NCI-H748 (cell line): ENCODE measurements around the gene TRIO.

Experiments
- DNase-seq: peaks from one replicate; lab custom pipeline; 2025; ENCODE audit not compliant: unreplicated experiment; lab: John Stamatoyannopoulos, UW

Gene TRIO

DNA sequence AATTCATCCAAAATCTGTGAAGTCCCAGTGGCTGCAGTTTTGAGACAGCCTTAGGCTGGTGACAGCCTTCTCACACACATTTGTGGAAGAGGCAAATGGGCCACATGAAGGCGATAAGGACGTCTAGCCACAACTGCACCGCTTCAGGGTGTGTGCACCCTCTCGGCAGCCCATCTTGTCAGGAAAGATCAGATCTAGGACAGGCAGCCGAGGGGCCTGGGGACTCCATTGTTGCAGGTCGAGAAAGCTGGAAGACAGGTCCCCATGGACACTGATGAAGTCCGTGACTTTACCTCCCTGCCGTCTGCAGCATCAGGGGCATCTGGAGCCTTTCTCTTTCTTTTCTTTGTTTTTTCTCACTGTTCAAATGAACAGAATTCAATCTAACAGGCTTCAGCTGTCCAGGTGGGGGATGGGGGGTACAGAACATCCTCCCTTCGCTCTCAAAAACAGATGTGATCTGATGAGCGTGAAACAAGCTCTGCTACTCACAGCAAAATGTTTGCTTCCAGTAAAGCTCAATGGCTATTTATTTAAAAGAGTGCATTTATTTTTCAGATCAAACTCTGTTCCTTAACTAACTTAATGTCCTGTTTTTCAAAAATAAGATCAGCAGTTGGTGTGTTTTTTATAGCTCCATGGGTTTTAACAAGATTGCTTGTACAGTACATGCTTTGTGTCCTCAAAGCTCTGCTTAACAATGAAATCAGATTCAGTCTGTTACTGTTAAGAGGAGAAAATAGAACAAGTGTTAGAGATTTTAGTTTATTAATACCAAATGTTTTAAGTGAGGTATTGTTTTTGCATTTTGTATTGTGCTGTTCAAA lies 326.6 kb downstream of the TRIO start:
- no peak for DNase-seq

DNA sequence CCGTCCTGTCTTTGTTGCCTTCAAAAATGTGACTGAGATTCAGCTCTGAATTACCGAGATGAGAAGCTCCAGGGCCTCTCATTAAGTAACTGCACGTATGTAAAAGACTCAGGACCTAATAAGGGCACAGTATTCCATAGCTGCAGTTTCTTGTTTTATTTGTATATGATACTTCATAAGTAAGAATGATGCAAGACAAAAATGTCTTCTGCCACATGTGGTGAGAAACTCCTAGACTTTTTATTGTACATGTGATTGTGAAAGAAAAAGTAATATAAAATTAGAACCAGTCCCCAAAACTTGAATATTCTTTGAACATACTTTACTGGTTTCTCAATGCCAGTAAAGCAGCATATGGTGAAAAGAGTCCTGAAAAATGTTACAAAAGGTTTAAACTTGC lies 328.4 kb downstream of the TRIO start:
- no peak for DNase-seq

DNA sequence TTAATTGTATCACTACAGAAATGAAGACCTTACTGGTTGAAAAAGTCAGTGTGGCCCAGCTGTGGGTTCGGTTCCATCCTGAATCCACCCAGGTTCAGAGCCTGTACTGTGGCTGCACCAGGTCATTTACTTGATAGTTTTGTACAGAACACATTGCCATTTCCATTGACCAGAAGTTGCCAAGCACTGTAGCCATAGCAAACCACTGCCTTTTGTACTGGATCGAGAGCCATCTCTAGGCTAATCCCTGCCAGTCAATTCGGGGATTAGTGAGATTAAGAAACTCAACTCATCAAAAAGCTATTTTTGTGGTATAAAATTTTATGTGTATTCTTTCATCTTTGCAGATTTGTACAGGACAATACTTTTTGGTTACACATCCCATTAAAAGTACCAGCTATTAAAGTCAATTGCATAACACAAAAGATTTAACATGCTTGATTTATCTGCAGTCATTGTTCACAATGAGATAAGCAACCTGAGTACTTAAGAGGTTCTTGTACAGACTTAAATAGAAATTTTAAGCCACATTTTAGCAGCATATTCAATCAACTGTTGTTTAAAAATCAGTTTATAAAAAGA lies 329.9 kb downstream of the TRIO start:
- peak; percentile 90 for DNase-seq

DNA sequence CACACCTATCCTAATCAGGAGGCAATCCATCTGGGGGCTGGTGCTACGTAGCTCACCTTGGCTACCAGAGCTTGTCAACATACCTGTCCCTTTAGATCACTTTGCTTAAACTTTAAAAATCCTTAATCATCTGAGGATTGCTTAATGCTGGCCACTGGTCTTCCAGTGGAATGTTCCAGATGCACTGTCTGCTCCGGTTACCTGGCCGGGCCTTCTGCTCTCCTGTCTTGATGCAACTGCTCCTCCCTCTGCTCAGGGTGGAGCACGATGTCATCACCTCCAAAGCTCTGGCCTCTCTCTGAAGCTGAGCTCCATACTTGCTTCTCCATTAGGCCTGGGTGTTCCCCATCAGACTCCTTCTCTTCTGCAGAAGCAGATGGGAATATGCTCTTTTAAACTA lies 331.9 kb downstream of the TRIO start:
- DNase-seq, result no peak

DNA sequence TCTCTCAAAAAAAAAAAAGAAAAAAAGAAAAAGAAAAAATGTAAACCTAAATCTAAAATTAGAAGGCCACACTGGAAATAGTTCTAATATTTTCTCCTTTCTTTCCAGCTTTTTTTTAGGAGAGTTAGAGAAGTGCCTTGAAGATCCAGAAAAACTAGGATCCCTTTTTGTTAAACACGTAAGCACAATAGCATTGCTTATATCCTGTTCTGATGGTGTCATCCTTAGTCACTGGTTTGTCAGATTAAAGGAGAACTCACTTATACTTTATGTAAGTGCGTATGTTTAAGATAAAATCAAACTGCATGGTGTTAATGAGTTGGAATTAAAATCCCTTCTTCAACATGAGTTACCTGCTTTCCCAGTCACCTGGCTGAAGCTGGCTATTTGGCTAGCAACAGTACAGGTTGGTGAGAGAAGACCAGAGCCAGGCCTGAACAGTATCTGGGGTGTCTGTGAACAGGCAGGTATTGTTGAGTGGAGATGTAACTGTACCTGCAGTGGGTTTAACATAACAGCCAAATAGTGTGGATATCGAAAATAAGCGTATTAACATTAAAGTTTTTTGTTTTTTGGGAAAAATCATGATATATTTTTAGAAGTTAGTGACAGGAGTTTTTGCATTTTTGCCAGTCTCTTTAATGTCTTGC lies 333.8 kb downstream of the TRIO start:
- DNase-seq, result no peak

DNA sequence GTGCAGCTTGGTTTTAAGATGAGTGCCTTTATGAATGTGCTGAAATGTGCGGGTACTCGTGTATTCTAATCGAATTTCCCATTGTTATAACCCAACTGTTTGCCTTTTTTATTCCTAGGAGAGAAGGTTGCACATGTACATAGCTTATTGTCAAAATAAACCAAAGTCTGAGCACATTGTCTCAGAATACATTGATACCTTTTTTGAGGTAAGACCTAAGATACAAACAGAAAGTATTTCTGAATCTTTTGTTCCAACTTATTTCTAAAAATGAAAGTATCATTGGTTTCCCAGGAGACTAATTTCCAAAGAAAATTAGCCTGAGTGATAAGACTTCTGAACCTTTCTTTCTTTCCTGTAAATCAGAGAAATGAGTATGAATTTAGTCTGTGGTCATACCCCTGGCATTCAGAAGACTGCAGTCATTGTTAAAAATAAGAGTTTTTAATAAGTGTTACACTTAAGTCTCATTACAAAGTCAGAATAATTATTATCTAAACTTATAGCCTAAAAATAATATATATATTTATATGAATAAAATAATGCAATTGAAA lies 336.1 kb downstream of the TRIO start:
- DNase-seq, result no peak

DNA sequence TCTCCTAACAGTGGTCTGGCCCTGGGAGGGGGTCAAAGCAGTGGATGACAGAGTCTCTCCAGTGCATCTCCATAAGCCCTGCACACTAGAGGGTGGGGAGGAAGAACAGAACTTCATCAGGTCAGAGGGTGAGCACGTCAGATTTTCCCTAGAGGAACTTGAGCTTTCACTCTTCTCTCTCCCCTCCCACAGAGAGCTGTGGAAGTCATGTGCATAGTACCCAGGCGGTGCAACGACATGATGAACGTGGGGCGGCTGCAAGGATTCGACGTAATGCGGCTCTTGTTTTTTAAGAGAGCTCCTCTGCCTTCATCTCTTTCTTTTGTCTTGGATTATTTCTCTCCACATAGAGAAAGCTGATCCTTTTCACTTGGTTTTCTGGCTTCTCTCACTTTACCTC lies 338.2 kb downstream of the TRIO start:
- no peak for DNase-seq

DNA sequence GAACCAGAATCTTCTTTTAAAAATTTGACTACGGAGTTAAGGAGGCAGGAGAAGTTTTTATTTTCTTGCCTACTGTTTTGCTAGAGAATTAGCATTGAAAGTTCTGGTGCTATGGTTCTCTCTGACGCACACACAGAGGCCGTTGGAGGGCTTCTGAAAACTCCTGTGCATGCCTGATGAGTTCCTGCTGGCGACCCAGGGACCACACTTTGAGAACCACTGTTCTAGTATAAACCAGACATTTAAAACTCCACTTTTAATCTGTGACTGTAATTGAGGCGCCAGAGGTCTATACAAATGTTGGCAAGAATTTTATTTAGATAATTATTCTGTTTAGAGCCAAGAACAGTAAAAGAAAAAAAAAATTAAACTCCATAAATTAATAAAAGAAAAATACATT lies 338.9 kb downstream of the TRIO start:
- DNase-seq, result no peak

DNA sequence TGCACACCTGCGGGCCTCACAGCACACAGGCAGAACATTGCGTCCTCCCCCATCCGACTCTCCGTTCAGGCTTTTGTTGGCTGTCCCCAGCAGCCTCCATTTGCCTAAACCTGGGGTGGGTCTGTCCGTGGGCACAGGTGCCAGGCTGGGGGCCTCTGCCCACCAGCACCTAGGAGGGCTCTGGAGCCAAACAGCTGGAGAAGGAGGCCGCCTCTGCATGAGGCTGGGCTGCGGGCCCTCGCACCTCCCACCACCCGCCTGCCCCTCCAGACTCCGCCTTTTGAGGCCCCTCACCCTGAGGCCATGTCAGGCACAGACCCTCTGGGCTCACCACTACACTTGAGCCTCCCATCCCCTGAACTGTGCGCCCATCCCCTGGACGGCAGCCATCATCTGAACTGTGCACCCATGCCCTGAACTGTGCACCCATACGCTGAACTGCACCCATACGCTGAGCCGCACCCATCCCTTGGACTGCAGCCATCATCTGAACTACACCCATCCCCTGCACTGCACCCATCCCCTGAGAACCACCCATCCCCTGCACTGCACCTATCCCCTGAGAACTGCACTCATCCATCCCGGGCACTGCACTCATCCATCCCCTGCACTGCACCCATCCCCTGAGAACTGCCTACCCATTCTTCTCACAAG lies 340.5 kb downstream of the TRIO start:
- no peak for DNase-seq

DNA sequence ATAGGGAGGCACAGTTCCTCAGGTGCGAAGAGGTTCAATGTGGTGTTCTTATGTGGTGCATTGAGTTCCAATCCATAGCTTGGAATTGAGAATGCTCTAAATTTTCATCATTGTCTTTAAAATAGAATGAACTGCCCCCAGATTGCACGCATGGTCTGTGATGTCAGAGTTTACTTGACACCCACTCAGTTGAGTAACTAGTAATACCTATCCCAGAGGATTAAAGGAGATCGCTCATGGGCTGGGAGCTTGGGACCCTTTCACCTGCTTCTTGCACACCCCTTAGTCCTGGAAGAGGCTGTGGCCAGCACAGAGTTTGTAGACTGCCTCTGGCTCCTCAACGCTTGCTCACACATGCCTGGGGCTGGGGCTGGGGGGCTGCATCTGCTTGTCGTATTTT lies 343.3 kb downstream of the TRIO start:
- no peak for DNase-seq

DNA sequence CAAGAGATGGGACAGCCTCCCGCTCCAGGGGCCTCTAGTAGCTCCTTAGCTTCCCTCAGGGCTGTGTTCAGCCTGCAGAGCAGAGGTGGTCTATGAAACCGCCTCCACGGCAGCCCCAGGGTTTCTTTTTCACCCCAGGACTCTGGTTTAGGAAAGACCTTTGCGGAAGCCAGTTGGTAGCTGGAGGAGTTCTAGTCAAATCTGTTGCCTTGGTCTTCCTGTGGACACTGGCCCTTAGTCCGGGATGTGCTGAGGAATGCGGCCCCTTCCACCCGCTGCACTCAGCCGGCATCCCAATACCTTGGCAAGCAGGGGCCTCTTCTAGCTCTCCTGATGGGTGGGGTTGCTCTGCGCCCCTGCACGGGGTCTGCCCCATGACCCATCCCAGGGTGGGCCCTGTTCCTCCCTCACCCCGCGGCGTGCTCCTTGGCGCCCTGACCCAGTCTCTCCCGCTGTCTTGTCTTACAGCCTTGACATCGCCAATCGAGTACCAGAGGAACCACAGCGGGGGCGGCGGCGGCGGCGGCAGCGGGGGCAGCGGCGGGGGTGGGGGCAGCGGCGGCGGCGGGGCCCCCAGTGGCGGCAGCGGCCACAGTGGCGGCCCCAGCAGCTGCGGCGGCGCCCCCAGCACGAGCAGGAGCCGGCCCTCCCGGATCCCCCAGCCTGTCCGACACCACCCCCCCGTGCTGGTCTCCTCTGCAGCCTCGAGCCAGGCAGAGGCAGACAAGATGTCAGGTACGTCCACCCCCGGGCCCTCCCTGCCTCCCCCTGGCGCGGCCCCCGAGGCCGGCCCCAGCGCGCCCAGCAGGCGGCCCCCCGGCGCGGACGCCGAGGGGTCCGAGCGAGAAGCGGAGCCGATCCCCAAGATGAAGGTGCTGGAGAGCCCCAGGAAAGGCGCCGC lies 344.1 kb downstream of the TRIO start:
- DNase-seq, result no peak

DNA sequence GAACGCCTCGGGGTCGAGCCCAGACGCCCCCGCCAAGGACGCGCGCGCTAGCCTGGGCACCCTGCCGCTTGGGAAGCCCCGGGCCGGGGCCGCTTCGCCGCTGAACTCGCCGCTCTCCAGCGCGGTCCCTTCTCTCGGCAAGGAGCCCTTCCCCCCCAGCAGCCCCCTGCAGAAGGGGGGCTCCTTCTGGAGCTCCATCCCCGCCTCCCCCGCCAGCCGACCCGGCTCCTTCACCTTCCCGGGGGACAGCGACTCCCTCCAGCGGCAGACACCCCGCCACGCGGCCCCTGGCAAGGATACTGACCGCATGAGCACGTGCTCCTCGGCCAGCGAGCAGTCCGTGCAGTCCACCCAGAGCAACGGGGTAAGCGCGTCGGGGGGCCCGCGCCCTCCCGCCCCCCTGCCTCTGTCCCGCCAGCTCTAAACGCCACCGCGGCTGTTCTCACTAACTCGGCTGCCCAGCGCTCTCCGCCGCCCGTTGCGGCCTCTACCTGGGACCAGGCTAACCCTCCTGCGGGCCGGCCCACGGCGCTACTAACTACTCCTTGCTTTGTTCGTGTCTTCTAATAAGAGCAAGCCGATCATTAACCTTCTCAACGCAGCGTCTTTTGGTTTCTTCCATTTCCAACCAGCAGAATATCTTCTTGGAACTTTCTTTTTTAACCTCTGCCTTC lies 344.9 kb downstream of the TRIO start:
- DNase-seq, result no peak

DNA sequence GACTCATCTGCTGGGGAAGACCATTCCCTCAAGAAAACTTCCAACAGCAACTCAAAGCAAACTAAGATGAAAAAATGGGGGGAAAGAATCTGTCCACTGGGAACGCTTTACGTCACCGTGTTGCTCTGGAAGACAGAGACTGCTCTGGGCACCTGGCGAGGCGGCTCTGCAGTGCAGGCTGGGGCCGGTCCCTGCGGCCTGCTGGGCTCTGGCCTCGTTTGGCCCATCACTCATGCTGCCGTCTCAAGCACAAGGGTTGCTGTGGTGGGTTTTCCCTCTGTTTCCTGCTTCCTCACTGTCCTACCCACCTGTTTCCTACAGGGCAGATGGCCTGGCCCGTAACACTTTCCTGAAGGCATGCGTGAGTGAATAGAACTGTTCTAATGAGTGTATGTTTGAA lies 345.6 kb downstream of the TRIO start:
- DNase-seq, result no peak

DNA sequence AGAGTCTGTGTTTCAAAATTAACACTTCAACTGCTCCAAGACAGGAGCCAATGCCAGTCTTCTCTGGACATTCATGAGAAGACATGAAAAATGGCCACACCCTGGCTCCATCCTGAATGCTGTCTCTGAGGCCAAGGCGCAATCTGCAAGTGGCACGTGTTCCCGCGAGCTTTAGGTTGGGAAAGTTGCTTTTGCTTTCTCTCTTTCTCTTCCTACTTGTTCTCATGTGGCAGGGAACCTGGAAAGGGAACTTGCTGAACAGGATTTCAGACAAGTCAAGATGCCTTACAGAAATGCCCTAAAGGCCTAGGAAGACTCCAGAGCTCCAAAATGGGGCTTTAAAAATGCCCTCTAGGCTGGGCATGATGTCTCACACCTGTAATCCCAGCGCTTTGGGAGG lies 346.5 kb downstream of the TRIO start:
- DNase-seq, result no peak

DNA sequence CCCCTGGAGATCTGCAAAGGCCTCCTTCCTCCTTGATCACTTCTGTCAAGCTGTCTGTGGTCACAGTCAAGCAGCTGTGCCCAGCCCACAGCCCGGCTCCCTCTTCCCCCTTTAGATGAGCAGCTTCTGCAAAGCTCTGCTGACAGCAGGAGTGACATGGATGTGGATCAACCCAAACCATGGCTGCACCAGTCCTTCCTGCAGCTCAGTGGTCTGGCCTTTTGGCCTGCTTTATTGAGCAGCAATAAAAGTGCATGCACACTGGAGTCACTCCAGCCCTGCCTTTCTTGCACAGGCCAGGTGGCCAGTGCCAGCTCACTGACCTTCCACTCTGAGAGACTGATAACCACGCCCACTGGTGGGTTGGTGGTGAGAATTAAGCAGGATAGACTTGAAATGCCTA lies 347.2 kb downstream of the TRIO start:
- no peak for DNase-seq

DNA sequence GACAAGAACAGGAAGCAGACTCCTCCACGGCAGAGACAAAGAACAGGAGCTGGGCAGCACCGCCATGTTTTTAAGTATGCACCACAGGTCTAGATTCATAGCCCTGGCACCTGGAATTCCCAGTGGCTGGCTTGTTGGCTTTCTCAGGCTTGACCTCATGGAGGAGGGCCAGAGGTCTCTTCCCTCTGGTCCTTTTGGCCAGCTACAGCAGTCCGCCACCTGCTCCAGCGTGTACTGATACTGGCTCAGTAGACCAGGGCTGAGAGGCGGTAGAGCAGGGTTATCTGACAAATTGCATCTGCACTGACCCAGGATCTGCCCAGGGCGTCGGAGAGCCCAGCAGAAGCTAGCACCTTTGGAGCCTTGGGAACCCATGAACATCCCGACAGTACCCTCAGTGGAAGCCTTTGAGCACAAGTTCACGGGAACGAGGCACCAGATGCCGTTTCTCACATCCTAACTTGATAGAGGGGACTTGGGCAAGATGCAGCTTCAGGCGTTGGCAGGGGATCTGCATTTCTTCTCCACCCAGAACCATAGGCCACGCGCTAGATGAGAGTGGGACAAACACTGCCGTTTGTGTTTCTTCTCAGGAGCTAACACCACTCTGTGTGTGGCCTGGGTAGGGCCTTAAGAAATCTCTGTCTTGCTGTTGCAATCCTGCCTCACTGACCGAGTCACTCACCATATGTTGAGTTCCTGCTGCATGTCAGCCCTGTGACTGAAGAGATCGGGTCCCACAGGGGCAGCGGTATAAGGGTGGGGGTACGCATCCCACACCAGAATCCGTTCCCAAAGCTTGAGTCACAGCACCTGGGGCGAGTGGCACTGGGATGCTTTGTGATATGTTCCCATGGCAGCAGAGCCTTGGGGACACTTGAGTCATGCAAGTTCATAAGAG lies 348.1 kb downstream of the TRIO start:
- no peak for DNase-seq

DNA sequence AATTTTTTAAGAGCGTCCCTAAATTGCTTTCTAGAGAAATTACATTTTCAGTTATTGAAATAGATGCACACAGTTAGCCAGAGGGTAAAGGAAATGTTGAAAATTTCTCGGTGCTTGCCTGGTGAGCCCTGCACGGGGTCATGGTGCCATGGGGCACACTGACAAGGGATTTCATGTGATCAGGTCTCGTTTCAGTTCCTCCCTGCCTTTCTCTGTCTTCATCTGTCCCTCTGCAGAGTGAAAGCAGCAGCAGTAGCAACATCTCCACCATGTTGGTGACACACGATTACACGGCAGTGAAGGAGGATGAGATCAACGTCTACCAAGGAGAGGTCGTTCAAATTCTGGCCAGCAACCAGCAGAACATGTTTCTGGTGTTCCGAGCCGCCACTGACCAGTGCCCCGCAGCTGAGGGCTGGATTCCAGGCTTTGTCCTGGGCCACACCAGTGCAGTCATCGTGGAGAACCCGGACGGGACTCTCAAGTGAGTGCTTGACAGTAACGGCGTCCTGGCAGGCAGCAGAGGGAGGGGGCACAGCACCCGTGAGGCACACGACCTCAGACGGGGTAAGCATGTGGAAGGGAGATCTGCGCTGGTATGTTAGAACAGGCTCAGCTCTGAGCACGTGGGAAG lies 349.3 kb downstream of the TRIO start:
- DNase-seq, result no peak

DNA sequence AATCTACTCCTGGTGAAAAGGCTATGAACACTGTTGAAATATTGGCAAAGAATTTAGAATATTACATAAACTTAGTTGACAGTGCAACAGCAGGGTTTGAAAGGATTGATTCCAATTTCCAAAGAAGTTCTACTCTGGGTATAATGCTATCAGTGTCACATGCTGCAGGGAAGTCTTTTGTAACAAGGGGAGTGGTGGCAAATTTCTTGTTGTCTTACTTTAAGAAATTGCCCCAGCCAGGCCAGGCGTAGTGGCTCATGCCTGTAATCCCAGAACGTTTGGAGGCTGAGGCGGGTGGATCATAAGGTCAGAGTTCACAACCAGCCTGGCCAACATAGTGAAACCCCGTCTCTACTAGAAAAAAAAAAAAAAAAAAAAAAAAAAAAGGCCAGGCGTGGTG lies 352.2 kb downstream of the TRIO start:
- DNase-seq, result no peak

DNA sequence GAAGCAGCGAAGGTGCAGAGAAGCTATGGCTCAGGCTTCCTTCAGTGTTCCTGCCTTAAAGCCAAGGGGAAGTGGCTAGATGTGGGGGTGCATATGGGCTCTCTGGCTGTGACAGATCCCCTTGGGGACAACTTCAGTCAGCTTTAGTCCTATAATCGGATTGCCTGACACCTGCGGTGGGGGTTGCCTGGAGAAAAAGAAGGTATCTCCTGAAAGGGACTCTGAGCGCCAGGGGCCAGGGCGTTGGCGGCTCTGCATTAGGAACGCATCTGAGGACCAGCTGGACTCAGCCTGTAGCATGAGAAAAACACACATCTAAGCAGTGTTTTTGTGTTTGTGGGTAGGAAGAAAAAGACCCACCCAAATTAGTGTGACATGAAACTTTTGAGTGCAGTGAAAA lies 354.2 kb downstream of the TRIO start:
- DNase-seq, result peak; percentile 32
